HepG2 (cell line): ENCODE results near the gene HSPB3. TPM values are rescaled to one million over a fixed set of nuclear protein-coding genes. Genes with fewer than 3 reads are reported as not detected.

Source experiments
- ATAC-seq: fragments of 200-7000 bp; cut with Tn5 transposase; 3 replicates; pipeline ENCODE4 v1.9.1; 2020; ENCODE audit warnings: mild to moderate bottlenecking, moderate library complexity
- BruUV-seq: library from RNA; stranded (reverse); fragments of 400-500 nt; replicated peaks from 2 replicates; lab custom pipeline; 2021; lab: Mats Ljungman, UMichigan
- CTCF ChIA-PET: fragments of 300-600 bp; formaldehyde crosslinking; extraction: SDS; loops from one replicate; lab custom pipeline; 2021; ENCODE audit warnings: low total read pairs, inconsistent platforms, low intra/inter-chr PET ratio; lab: Yijun Ruan, JAX
- POLR2A ChIA-PET: fragments of 350-600 bp; sonication (Branson Sonifier 250); formaldehyde crosslinking; loops from one replicate; lab custom pipeline; 2020; ENCODE audit warnings: antibody characterized with exemption, inconsistent platforms; lab: Yijun Ruan, JAX
- DNase-seq: peaks from one replicate; pipeline ENCODE4 v3.0.0-alpha.2; 2015; ENCODE audit warnings: low spot score
- FAIRE-seq: peaks from 3 replicates; lab custom pipeline; 2011; peaks lifted over from hg19 to GRCh38; lab: Jason Lieb, UNC
- H2AFZ ChIP-seq: one replicate; pipeline ENCODE4 v1.6.1; 2011; ENCODE audit warnings: low read length, inconsistent platforms
- H3K27ac ChIP-seq: fragments of 300-600 bp; 3 replicates; pipeline ENCODE4 v1.8.0; 2011; ENCODE audit warnings: mixed run types, mild to moderate bottlenecking, mixed read lengths, low read length, inconsistent platforms; ENCODE audit not compliant: insufficient read depth; ENCODE audit errors: extremely low read length
- H3K27me3 ChIP-seq, 2 experiments: fragments of 200-600 bp in 1 of 2; 2 replicates in 1 of 2; 3 replicates in 1 of 2; pipeline versions ENCODE4 v1.6.0 to v1.8.0; 2011; ENCODE audit warnings: low read length in 2 of 2, mild to moderate bottlenecking in 2 of 2, moderate library complexity in 2 of 2, inconsistent platforms in 1 of 2; ENCODE audit not compliant: insufficient read depth in 2 of 2, control insufficient read depth in 1 of 2
- H3K36me3 ChIP-seq, 2 experiments: fragments of 200-600 bp in 1 of 2; replicated peaks in 1 of 2; 2 replicates in 1 of 2; 3 replicates in 1 of 2; pipeline versions ENCODE4 v1.5.1 to v1.8.0; 2011; ENCODE audit warnings: low read length in 2 of 2, inconsistent platforms in 1 of 2; ENCODE audit not compliant: insufficient read depth in 2 of 2, control insufficient read depth in 1 of 2
- H3K4me1 ChIP-seq: 2 replicates; pipeline ENCODE4 v1.5.1; 2012; ENCODE audit warnings: low read length, inconsistent platforms; ENCODE audit not compliant: insufficient read depth
- H3K4me2 ChIP-seq: 2 replicates; pipeline ENCODE4 v1.6.0; 2011; ENCODE audit warnings: low read depth, low read length, inconsistent platforms
- H3K4me3 ChIP-seq, 3 experiments: fragments of 200-600 bp in 1 of 3; sonication (generic), shearing (Covaris generic) in 1 of 3; replicated peaks in 1 of 3; 2 replicates each; pipeline ENCODE4 v1.5.1; 2011 to 2016; ENCODE audit warnings: low read length in 3 of 3, inconsistent platforms in 2 of 3, low read depth in 2 of 3, mild to moderate bottlenecking in 2 of 3, control low read depth in 1 of 3, mixed read lengths in 1 of 3; ENCODE audit not compliant: insufficient read depth in 1 of 3
- H3K79me2 ChIP-seq: one replicate; pipeline ENCODE4 v1.6.1; 2011; ENCODE audit warnings: low read length, inconsistent platforms; ENCODE audit not compliant: insufficient read depth
- H3K9ac ChIP-seq: 2 replicates; pipeline ENCODE4 v1.6.0; 2011; ENCODE audit warnings: mild to moderate bottlenecking, low read depth, low read length, inconsistent platforms; ENCODE audit not compliant: insufficient read depth
- H3K9me3 ChIP-seq: 2 replicates; pipeline ENCODE4 v1.5.1; 2012; ENCODE audit warnings: mild to moderate bottlenecking, low read length
- H4K20me1 ChIP-seq: 2 replicates; pipeline ENCODE4 v1.6.0; 2011; ENCODE audit warnings: inconsistent platforms, mild to moderate bottlenecking, low read length, moderate library complexity; ENCODE audit not compliant: insufficient read depth
- ADNP ChIP-seq: sonication (generic); formaldehyde crosslinking; IDR thresholded peaks from 2 replicates; pipeline ENCODE4 v1.4.0; 2020; ENCODE audit warnings: missing genetic modification reagents
- MBNL3 ChIP-seq: fragments of 250-450 bp; sonication (Bioruptor Pico); conservative IDR thresholded peaks from 2 replicates; pipeline ENCODE4 v1.8.0; 2022; ENCODE audit warnings: mild to moderate bottlenecking, inconsistent platforms
- ZFP41 ChIP-seq: sonication (generic); formaldehyde crosslinking; IDR thresholded peaks from 2 replicates; pipeline ENCODE4 v1.4.0; 2020; ENCODE audit warnings: mild to moderate bottlenecking, missing genetic modification reagents, borderline replicate concordance
- ZNF703 ChIP-seq: sonication (generic); formaldehyde crosslinking; IDR thresholded peaks from 2 replicates; pipeline ENCODE4 v1.5.1; 2020; ENCODE audit warnings: missing genetic modification reagents, mild to moderate bottlenecking, moderate library complexity, borderline replicate concordance
- WGBS: methylation state at CpG from one replicate; pipeline ENCODE4 v1.1.6; 2017; ENCODE audit warnings: low lambda C conversion rate; 5-methylcytosine and 5-hydroxymethylcytosine counted together
- in situ Hi-C: cut with HindIII; loops from 2 replicates; pipeline ENCODE4 v1.10.0; 2017; ENCODE audit warnings: low pct_unique_long_range_greater_than_20kb; ENCODE audit not compliant: extremely low pct_ligation_motif_present
- intact Hi-C: fragments of 100-400 bp; cut with micrococcal nuclease; formaldehyde crosslinking; loops from one replicate; pipeline ENCODE4 v1.10.0; 2022; ENCODE audit not compliant: unreplicated experiment
- polyA plus RNA-seq, 8 experiments: library from polyadenylated mRNA; depleted of rRNA in 3 of 8; stranded (reverse) in 7 of 8; unstranded in 1 of 8; fragments of >200 nt; fragmentation: Illumina TruSeq in 4 of 8; extraction: Trizol in 4 of 8; gene quantifications; 2 replicates each; pipeline versions ENCODE4 v1.2.1 to v1.2.3, GENCODE V29; 2011 to 2016; ENCODE audit warnings: low read depth in 4 of 8, missing spikeins in 1 of 8, mixed read lengths in 1 of 8; ENCODE audit not compliant: insufficient read depth in 1 of 8
- total RNA-seq, 5 experiments: library from RNA; depleted of rRNA; stranded (reverse); fragments of >200 nt; fragmentation: Illumina TruSeq; extraction: Trizol; gene quantifications; 2 replicates each; pipeline ENCODE4 v1.2.3, GENCODE V29; 2016; ENCODE audit warnings: low read depth in 1 of 5
- TF ChIP-seq, protein P1 (sequence below): sonication (generic); formaldehyde crosslinking; IDR thresholded peaks from 2 replicates; pipeline ENCODE4 v1.5.0; 2020; ENCODE audit warnings: mild to moderate bottlenecking, missing genetic modification reagents
- TF ChIP-seq, protein P2 (sequence below): sonication (generic); formaldehyde crosslinking; IDR thresholded peaks from 2 replicates; pipeline ENCODE4 v1.5.0; 2020; ENCODE audit warnings: missing genetic modification reagents
- TF ChIP-seq, protein P3 (sequence below): IDR thresholded peaks from 2 replicates; pipeline ENCODE4 v1.6.1; 2016; ENCODE audit warnings: low read depth, borderline replicate concordance
- TF ChIP-seq, protein P4 (sequence below): sonication (generic); formaldehyde crosslinking; IDR thresholded peaks from 2 replicates; pipeline ENCODE4 v1.4.0; 2020; ENCODE audit warnings: mild to moderate bottlenecking, low read depth, missing genetic modification reagents
- TF ChIP-seq, protein P5 (sequence below): IDR thresholded peaks from 2 replicates; pipeline ENCODE4 v1.6.1; 2018; ENCODE audit warnings: missing genetic modification reagents
- TF ChIP-seq, protein P6 (sequence below), 2 experiments: IDR thresholded peaks; 2 replicates each; pipeline ENCODE4 v1.6.1; 2011 to 2012; ENCODE audit warnings: low read length in 2 of 2, borderline replicate concordance in 1 of 2, low read depth in 1 of 2, mild to moderate bottlenecking in 1 of 2, moderate library complexity in 1 of 2
- TF ChIP-seq, protein P7 (sequence below): sonication (generic); formaldehyde crosslinking; IDR thresholded peaks from 2 replicates; pipeline ENCODE4 v1.4.0; 2020; ENCODE audit warnings: missing genetic modification reagents

Gene HSPB3
- total and polyA plus RNA-seq, 2 of the 13 experiments (the other 11 are each of a cell fraction or from before 2014, with no cell fraction given) = not detected

DNA sequence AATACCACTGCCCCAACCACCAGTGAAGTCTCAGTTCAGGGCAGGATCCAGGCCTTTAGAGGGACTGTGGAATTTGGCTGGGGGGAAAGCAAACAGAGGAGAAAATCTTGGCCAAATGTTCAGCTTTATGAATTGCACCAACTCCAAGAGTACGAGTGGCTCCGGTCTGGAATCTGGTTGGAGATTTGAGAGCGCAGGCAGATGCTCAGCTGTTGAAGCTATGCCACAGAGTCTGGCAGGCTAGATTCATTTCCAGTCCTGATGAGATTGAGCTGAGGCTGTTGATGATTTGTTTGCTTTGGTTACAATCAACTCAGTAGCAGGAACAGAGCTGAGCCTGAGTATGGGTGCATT, 9.1 kb upstream of the HSPB3 start:
- ChIA-PET POLR2A (no interaction called here), CTCF (no interaction called here)
- H3K4me2 ChIP-seq = no peak overlapping the region
- no peak overlapping the region for H3K4me3 ChIP-seq
- H4K20me1 ChIP-seq = no peaks in the 10 kb centered on the region
- H3K27ac ChIP-seq = no peak overlapping the region
- intact Hi-C loops = no loop called here
- no peaks in the 10 kb centered on the region; a peak in 1 of 5 replicates for H3K27me3 ChIP-seq
- no peak overlapping the region for H3K9ac ChIP-seq
- no peak for ATAC-seq
- BruUV-seq = no TSS peak
- 76% methylated on average over 3 of the region's 3 CpGs for WGBS
- H3K4me1 ChIP-seq = no peaks in the 10 kb centered on the region
- H3K9me3 ChIP-seq = no peaks in the 10 kb centered on the region
- no peaks in the 10 kb centered on the region for H3K36me3 ChIP-seq
- no peak overlapping the region for H2AFZ ChIP-seq
- no peak for FAIRE-seq
- in situ Hi-C loops = no loop called here
- no peak for DNase-seq
- H3K79me2 ChIP-seq = no peaks in the 10 kb centered on the region
- TF ChIP-seq, protein P1, sequence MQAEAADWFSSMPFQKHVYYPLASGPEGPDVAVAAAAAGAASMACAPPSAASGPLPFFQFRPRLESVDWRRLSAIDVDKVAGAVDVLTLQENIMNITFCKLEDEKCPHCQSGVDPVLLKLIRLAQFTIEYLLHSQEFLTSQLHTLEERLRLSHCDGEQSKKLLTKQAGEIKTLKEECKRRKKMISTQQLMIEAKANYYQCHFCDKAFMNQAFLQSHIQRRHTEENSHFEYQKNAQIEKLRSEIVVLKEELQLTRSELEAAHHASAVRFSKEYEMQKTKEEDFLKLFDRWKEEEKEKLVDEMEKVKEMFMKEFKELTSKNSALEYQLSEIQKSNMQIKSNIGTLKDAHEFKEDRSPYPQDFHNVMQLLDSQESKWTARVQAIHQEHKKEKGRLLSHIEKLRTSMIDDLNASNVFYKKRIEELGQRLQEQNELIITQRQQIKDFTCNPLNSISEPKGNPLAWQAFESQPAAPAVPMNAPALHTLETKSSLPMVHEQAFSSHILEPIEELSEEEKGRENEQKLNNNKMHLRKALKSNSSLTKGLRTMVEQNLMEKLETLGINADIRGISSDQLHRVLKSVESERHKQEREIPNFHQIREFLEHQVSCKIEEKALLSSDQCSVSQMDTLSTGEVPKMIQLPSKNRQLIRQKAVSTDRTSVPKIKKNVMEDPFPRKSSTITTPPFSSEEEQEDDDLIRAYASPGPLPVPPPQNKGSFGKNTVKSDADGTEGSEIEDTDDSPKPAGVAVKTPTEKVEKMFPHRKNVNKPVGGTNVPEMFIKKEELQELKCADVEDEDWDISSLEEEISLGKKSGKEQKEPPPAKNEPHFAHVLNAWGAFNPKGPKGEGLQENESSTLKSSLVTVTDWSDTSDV (CRISPR knock-in tag) = no peak
- no peak for TF ChIP-seq ZNF703 (CRISPR knock-in tag)
- TF ChIP-seq ADNP = no peak
- TF ChIP-seq, protein P2, sequence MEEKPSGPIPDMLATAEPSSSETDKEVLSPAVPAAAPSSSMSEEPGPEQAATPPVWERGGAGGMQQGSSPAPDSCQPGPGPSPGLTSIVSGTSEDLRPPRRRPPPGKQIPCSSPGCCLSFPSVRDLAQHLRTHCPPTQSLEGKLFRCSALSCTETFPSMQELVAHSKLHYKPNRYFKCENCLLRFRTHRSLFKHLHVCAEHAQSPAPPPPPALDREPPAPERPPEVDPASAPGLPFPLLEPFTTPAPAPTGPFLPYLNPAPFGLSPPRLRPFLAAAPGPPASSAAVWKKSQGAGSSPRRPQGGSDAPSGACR (CRISPR knock-in tag) = no peak
- TF ChIP-seq ZFP41 = no peak
- TF ChIP-seq, protein P3, sequence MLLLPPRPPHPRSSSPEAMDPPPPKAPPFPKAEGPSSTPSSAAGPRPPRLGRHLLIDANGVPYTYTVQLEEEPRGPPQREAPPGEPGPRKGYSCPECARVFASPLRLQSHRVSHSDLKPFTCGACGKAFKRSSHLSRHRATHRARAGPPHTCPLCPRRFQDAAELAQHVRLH = no peak
- TF ChIP-seq MBNL3 = no peak
- TF ChIP-seq, protein P4, sequence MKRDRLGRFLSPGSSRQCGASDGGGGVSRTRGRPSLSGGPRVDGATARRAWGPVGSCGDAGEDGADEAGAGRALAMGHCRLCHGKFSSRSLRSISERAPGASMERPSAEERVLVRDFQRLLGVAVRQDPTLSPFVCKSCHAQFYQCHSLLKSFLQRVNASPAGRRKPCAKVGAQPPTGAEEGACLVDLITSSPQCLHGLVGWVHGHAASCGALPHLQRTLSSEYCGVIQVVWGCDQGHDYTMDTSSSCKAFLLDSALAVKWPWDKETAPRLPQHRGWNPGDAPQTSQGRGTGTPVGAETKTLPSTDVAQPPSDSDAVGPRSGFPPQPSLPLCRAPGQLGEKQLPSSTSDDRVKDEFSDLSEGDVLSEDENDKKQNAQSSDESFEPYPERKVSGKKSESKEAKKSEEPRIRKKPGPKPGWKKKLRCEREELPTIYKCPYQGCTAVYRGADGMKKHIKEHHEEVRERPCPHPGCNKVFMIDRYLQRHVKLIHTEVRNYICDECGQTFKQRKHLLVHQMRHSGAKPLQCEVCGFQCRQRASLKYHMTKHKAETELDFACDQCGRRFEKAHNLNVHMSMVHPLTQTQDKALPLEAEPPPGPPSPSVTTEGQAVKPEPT (CRISPR knock-in tag) = no peak
- TF ChIP-seq, protein P5, sequence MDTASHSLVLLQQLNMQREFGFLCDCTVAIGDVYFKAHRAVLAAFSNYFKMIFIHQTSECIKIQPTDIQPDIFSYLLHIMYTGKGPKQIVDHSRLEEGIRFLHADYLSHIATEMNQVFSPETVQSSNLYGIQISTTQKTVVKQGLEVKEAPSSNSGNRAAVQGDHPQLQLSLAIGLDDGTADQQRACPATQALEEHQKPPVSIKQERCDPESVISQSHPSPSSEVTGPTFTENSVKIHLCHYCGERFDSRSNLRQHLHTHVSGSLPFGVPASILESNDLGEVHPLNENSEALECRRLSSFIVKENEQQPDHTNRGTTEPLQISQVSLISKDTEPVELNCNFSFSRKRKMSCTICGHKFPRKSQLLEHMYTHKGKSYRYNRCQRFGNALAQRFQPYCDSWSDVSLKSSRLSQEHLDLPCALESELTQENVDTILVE (CRISPR knock-in tag) = no peak
- TF ChIP-seq, protein P6, sequence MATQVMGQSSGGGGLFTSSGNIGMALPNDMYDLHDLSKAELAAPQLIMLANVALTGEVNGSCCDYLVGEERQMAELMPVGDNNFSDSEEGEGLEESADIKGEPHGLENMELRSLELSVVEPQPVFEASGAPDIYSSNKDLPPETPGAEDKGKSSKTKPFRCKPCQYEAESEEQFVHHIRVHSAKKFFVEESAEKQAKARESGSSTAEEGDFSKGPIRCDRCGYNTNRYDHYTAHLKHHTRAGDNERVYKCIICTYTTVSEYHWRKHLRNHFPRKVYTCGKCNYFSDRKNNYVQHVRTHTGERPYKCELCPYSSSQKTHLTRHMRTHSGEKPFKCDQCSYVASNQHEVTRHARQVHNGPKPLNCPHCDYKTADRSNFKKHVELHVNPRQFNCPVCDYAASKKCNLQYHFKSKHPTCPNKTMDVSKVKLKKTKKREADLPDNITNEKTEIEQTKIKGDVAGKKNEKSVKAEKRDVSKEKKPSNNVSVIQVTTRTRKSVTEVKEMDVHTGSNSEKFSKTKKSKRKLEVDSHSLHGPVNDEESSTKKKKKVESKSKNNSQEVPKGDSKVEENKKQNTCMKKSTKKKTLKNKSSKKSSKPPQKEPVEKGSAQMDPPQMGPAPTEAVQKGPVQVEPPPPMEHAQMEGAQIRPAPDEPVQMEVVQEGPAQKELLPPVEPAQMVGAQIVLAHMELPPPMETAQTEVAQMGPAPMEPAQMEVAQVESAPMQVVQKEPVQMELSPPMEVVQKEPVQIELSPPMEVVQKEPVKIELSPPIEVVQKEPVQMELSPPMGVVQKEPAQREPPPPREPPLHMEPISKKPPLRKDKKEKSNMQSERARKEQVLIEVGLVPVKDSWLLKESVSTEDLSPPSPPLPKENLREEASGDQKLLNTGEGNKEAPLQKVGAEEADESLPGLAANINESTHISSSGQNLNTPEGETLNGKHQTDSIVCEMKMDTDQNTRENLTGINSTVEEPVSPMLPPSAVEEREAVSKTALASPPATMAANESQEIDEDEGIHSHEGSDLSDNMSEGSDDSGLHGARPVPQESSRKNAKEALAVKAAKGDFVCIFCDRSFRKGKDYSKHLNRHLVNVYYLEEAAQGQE (IDR thresholded peaks at IDR 0.05; ENCODE audit: borderline replicate concordance in 1 of 2, low read depth in 1 of 2, low read length in 2 of 2) = no peak
- TF ChIP-seq, protein P7, sequence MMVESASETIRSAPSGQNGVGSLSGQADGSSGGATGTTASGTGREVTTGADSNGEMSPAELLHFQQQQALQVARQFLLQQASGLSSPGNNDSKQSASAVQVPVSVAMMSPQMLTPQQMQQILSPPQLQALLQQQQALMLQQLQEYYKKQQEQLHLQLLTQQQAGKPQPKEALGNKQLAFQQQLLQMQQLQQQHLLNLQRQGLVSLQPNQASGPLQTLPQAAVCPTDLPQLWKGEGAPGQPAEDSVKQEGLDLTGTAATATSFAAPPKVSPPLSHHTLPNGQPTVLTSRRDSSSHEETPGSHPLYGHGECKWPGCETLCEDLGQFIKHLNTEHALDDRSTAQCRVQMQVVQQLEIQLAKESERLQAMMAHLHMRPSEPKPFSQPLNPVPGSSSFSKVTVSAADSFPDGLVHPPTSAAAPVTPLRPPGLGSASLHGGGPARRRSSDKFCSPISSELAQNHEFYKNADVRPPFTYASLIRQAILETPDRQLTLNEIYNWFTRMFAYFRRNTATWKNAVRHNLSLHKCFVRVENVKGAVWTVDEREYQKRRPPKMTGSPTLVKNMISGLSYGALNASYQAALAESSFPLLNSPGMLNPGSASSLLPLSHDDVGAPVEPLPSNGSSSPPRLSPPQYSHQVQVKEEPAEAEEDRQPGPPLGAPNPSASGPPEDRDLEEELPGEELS = no peak
